NCI-H2107 treated with DMSO at 0.1 percent for 48 hours (cell line): ENCODE results near the gene STOML1.
"Not testable (repeated sequence)": the region's sequence is repeated elsewhere in the genome, so short reads cannot be mapped to it uniquely, and the experiment has no call there.

ENCODE experiments used
- DNase-seq: peaks from one replicate; lab custom pipeline; 2025; ENCODE audit not compliant: unreplicated experiment; lab: John Stamatoyannopoulos, UW

Gene STOML1

GRCh38 chr15:73948982-73949381 is 43.1 kb downstream of the STOML1 start:
- no peak for DNase-seq

GRCh38 chr15:73948396-73948795 is 43.7 kb downstream of the STOML1 start:
- no peak for DNase-seq

- no peak for DNase-seq
Observed at GRCh38 chr15:73947651-73948050, 44.4 kb downstream of the STOML1 start.

DNA sequence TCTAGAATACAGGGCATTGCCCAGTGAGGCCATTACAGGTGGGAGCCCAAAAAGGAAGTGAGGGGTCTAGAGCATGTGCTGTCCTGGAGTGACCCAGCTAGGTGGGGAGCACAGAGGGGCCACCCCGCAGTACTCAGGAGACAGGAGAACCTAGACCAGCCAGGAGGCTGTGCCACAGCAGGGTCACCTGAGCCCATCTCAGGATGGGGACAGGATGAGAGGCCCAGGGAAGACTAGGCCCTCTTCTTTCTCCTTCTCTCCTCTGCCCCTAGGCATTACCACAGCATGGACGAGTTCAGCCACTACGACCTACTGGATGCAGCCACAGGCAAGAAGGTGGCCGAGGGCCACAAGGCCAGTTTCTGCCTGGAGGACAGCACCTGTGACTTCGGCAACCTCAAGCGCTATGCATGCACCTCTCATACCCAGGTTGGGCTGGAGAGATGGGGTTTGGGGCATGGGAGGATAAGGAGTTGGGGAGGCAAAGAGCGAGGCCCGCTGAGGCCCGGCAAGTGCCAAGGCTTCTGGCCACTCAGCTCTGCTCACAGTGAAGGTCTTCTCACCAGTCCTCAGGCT is 45.2 kb downstream of the STOML1 start:
- no peak for DNase-seq

DNA sequence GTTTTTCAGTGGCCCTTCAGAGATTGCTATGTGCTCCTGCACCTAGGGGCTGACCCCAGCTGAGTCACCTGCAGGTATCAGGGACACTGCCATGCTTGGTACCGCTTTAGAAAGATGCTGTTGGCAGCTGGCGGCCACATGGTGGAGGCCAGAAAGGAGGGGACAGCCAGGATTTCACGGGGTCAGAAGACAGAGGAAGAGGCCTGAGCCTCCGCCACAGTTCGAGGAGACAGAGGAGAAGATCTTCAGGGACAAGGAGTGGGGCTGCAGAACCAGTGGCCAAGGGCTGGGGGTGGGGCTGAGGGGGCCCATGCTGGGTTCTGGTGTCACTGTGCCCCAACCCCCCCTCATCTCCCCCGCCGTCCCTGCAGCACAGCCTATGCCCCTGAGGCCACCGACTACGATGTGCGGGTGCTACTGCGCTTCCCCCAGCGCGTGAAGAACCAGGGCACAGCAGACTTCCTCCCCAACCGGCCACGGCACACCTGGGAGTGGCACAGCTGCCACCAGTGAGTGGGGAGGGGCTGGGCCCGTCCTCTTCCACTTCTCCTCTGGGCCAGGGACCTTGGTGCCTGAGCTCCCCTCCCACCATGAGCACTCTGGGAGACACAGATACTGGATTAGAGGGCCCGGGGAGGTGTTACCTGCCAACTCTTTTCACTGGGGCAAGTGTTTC is 45.9 kb downstream of the STOML1 start:
- no peak for DNase-seq

- DNase-seq = no peak
Observed at GRCh38 chr15:73945130-73945508, 47.0 kb downstream of the STOML1 start.

DNA sequence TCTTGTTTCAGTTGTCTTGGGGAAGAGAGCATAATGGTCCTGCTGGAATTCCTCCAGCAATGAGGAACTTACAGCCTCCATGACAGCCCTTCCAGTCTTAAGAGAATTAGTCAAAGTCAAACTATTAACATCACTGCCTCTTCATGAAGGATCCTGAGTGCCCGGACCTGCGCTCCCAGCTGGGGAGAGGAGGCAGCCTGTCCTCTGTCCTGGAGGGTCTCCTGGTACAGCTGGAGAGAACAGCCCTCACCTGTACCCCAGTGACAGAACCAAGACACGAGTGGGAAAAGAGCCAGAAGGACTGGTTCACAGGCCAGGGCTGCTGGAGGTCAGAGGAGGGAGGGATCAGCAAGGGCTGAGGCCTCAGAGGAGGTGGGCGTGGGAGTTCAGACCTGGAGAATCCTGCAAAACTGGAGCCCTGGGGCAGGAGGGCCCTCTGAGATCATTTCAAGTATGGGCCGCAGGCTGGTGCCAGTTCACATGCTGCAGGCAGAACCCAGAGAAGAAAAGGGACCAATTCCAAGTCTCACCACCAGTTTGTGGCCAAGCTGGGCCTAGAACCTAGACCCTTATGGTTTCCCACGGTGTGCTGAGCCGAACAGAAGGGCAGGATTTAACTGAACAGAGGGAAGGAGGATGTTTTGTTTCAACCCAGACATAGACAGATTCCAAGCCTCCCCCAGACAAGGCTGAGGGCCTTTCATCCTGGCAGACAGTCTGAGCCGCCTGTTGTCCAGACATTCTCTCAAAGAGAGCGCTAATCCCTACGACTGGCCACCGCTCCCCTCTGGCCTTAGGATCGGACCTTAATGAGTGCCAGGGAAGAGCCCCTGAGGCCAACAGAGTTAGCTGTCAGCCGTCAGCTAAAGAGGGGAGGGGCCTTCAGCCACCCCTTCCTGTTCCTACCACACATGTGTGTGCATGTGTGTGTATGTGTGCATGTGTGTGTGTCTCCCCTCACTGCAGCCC is 47.6 kb downstream of the STOML1 start:
- no peak for DNase-seq

DNA sequence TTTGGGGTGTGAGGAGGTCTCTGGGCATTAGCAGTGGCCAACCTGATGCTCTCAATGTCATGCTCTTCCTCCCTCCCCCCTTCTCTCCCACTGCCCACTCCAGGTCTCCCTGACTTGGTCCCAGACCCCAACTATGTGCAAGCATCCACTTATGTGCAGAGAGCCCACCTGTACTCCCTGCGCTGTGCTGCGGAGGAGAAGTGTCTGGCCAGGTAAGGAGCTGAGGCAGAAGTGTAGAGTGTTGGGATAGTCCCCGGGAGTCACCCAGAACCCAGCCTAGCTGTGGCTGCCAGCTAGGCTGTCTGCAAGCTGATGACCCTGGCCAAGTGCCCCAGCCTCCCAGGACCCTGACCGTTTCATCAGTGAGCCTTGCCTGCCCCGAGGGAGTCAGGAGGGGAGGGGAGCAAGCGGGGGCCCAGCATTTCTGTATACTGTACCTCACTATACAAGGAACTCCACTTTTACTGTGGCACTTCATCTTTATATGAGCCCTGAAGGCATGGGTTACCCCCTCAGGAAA is 49.3 kb downstream of the STOML1 start:
- DNase-seq = no peak

GRCh38 chr15:73941871-73942635 is 50.0 kb downstream of the STOML1 start:
- DNase-seq = no peak

DNA sequence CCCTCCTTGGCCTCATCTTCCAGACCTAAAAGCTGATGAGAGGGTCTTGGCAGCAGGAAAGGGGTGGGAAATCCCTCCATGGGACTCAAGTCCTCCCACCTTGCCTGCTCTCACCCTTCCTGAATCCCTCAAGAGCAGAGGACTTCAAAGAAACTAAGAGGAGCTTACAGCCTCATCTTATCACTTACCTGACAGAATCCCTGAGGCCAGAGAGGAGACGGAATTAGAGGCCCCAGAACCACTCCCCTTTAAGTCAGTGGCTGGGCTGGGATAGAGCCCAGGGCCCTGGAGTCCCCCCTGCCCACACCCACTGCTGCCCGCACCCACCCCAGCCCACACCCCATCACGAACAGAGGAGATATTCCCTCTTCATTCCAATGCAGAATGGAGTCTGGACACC is 50.6 kb downstream of the STOML1 start:
- no peak for DNase-seq

DNA sequence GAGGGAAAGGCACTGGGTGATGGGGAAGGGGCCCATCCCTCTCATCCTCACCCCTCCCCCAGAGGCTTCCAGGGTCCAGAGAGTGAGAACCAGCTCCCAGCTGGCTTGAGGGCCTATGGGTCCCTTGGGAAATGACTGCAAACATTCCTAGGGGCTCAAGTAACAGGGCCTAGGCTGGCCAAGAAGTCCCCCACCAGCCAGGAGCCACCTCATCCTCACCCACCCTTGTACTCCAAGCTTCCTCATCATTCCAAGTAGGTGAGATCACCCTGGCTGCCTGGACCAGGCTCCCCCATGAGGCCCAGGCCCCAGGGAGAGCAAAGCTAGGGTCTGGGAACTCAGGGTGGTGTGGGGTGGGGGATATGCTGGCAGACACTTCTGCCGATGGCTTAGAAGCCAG is 51.1 kb downstream of the STOML1 start:
- no peak for DNase-seq

DNA sequence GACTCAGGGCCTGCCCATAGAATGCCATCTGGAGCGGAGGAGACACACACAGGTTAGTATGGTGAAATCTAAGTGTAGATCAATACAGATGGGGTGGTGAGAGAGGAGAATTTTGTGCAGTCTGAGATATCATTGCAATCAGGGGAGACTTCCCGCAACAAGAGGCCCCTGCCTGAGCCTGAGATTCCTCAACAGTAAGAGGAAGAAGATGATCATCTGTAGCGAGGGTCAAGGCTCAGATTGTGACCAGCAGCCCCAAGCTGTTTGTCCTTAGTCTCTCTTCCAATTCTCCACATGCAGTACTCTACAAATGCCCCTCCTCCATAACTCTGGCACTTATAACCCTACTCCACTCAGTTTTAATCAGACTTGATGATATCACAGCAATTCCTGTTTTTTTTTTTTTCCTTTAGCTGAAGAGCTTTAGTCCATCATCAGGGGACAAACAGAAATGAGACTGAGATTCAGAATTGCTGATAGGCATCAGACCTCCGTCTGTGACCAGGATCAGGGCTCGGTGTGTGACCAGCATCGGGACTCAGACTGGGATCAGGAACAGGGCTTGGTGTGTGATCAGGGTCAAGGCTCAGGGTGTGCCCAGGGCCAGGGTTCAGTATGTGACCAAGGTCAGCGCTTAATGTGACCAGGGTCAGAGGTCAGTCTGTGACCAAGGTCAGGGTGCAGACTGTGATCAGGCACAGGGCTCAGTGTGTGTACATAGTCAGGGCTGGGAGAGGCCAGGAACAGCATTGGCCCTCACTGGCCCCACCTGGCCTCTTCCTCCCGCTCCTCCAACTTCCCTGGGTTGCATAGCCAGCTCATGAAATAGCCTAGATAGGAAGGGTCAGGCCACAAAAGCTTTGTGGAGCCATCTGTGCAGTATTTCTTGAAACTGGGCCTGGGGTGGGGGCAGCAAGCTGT is 51.8 kb downstream of the STOML1 start:
- DNase-seq = no peak

- DNase-seq = no peak
Observed at GRCh38 chr15:73939138-73939537, 53.0 kb downstream of the STOML1 start.

- DNase-seq = not testable (repeated sequence)
Observed at GRCh38 chr15:73938516-73938915, 53.6 kb downstream of the STOML1 start.

GRCh38 chr15:73937726-73938125 is 54.4 kb downstream of the STOML1 start:
- no peak for DNase-seq

DNA sequence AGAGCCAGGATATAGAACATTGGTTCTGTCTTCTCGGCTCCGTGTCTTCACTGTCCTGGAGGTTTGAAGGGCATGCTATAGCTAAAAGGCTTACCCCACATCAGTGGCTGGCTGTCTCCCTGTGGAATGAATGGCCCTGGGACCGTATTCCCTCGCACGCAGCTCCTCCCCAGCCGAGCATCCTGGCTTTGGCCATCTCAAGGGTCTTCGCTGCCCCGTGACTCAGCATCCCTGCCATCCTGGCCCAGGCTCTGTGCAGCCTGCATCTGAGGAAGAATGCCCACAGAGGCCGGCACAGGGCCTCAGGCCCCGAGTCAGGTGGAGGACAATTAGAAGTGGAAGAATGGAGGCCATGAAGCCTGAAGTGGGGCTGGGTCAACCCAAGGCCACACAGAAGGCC is 54.8 kb downstream of the STOML1 start:
- DNase-seq = no peak

DNA sequence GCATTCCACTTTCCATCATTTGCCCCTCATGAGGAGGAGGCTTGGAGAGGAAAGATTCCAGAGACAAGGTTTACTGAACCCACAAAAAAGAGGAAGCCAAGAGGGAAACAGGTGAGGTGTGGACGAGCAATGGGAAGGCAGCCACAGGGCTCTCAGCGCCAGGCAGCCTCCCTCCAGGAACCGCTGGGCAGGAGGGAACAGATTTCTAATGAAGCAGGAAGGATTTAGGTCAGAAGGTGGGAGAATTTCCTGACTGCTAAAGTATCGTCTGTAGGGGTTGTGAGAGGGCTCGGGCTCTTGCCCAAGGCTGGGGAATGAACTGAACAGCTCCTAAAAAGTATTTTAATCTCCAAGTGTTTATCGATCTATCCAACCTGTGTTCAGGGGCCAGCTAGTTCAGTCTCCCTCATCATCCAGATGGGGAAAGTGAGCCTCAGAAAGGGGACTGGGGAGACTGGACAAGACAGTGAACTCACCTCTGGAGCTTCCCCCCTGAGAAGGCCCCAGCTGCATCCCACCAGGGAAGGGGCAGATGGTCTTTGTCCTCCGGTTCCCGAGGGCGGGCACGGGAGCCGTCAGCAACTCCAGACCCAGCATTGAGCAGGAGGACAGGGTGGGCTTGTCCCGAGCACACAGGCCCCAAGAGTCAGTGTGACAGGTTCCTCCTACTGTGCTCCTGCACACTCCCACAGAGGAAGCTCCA is 55.4 kb downstream of the STOML1 start:
- no peak for DNase-seq

DNA sequence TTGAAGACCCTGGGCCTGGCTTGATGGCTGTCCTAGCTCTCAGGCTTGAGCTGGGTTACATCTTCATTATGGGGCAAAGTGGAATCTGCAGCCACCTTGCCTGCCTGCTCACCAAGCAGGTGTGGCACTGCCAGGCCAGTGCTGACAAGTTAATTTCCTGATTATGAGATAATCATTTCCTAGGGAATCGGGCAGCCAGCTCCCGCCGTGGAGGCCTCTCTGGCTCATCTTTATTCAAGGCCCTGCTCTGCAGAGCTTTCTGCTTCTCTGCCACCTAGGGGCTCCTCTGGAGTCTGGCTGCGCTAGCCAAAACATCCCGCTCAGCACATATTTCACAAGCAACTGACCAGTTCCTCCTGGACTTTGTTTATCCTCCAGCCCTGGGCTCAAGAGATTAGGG is 55.9 kb downstream of the STOML1 start:
- DNase-seq = no peak

DNA sequence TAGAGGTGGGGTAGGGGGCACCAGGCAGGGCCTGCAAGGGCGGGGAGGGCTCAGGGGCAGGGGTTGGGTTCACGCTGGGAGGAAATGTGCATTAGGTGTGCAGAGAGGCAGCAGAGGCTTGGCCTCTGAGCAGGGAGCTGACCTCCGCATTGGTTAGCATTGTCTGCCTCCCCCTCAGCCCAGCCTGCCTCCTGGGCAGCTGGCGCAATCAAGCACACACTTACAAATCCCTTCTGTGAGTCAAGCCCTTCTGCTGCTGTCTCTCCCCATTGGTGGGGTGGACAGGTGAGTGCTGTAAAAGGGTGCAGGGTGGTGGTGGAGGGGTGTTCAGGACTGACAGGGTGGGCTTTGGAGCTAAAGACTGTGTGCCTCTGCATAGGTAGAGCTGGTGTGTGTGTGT is 56.5 kb downstream of the STOML1 start:
- no peak for DNase-seq
